ENCODE measurements around the gene C4A. TPM values are rescaled to one million over a fixed set of nuclear protein-coding genes. Genes with fewer than 3 reads are reported as not detected.
A peak's percentile ranks its signal among the peaks of the same experiment; 100 is the strongest.

The C4A gene
- total RNA-seq, 1 experiment from 2014 or later = 3.8 TPM

- no peak for DNase-seq (ENCODE audit: low spot score)
- TF ChIP-seq ZNF671 (CRISPR knock-in tag; IDR thresholded peaks at IDR 0.05) (no peak), ESRRA (CRISPR knock-in tag; IDR thresholded peaks at IDR 0.05; ENCODE audit: borderline replicate concordance) (no peak), ZNF425 (CRISPR knock-in tag; conservative IDR thresholded peaks at IDR 0.05) (no peak), JUN (CRISPR knock-in tag; IDR thresholded peaks at IDR 0.05) (no peak), NFATC4 (CRISPR knock-in tag; IDR thresholded peaks at IDR 0.05) (no peak), SOX15 (CRISPR knock-in tag; IDR thresholded peaks at IDR 0.05) (no peak), ZNF232 (CRISPR knock-in tag; IDR thresholded peaks at IDR 0.05) (no peak), ZNF416 (CRISPR knock-in tag; IDR thresholded peaks at IDR 0.05) (no peak), ZNF121 (CRISPR knock-in tag; IDR thresholded peaks at IDR 0.05) (no peak), FOXJ3 (CRISPR knock-in tag; IDR thresholded peaks at IDR 0.05; ENCODE audit: borderline replicate concordance) (no peak), AFF4 (CRISPR knock-in tag; IDR thresholded peaks at IDR 0.05; ENCODE audit: borderline replicate concordance) (no peak), ZBTB21 (CRISPR knock-in tag; IDR thresholded peaks at IDR 0.05; ENCODE audit: borderline replicate concordance) (no peak), SP1 (CRISPR knock-in tag; conservative IDR thresholded peaks at IDR 0.05) (no peak), PRRX2 (CRISPR knock-in tag; IDR thresholded peaks at IDR 0.05) (no peak)
- TF ChIP-seq, protein P1, sequence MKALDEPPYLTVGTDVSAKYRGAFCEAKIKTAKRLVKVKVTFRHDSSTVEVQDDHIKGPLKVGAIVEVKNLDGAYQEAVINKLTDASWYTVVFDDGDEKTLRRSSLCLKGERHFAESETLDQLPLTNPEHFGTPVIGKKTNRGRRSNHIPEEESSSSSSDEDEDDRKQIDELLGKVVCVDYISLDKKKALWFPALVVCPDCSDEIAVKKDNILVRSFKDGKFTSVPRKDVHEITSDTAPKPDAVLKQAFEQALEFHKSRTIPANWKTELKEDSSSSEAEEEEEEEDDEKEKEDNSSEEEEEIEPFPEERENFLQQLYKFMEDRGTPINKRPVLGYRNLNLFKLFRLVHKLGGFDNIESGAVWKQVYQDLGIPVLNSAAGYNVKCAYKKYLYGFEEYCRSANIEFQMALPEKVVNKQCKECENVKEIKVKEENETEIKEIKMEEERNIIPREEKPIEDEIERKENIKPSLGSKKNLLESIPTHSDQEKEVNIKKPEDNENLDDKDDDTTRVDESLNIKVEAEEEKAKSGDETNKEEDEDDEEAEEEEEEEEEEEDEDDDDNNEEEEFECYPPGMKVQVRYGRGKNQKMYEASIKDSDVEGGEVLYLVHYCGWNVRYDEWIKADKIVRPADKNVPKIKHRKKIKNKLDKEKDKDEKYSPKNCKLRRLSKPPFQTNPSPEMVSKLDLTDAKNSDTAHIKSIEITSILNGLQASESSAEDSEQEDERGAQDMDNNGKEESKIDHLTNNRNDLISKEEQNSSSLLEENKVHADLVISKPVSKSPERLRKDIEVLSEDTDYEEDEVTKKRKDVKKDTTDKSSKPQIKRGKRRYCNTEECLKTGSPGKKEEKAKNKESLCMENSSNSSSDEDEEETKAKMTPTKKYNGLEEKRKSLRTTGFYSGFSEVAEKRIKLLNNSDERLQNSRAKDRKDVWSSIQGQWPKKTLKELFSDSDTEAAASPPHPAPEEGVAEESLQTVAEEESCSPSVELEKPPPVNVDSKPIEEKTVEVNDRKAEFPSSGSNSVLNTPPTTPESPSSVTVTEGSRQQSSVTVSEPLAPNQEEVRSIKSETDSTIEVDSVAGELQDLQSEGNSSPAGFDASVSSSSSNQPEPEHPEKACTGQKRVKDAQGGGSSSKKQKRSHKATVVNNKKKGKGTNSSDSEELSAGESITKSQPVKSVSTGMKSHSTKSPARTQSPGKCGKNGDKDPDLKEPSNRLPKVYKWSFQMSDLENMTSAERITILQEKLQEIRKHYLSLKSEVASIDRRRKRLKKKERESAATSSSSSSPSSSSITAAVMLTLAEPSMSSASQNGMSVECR (CRISPR knock-in tag; IDR thresholded peaks at IDR 0.05; ENCODE audit: borderline replicate concordance) = no peak
- TF ChIP-seq, protein P2, sequence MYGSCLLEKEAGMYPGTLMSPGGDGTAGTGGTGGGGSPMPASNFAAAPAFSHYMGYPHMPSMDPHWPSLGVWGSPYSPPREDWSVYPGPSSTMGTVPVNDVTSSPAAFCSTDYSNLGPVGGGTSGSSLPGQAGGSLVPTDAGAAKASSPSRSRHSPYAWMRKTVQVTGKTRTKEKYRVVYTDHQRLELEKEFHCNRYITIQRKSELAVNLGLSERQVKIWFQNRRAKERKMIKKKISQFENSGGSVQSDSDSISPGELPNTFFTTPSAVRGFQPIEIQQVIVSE (CRISPR knock-in tag; IDR thresholded peaks at IDR 0.05; ENCODE audit: borderline replicate concordance) = no peak
- TF ChIP-seq, protein P3, sequence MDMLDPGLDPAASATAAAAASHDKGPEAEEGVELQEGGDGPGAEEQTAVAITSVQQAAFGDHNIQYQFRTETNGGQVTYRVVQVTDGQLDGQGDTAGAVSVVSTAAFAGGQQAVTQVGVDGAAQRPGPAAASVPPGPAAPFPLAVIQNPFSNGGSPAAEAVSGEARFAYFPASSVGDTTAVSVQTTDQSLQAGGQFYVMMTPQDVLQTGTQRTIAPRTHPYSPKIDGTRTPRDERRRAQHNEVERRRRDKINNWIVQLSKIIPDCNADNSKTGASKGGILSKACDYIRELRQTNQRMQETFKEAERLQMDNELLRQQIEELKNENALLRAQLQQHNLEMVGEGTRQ (CRISPR knock-in tag; IDR thresholded peaks at IDR 0.05) = no peak
- TF ChIP-seq, protein P4, sequence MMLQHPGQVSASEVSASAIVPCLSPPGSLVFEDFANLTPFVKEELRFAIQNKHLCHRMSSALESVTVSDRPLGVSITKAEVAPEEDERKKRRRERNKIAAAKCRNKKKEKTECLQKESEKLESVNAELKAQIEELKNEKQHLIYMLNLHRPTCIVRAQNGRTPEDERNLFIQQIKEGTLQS (CRISPR knock-in tag; conservative IDR thresholded peaks at IDR 0.05) = no peak
- H3K9me3 Mint-ChIP-seq = no peaks in the 10 kb centered on the region
- ATAC-seq = no peak
- H3K4me1 Mint-ChIP-seq = peaks cover 10% of the 10 kb centered on the region
- no peaks in the 10 kb centered on the region for H3K36me3 Mint-ChIP-seq
- CTCF ChIA-PET = interaction anchor here (1.1 kb wide), 3 partner anchors 22 to 175 kb away, joined by 3 to 7 read pairs (median 3); no protein-coding TSS in a partner anchor
- POLR2A ChIA-PET = interaction anchor here (0.7 kb wide), 1 partner anchor 118 kb away, joined by 3 read pairs; the partner anchor contains the start of gene HSPA1B
- peak overlapping the region; percentile 42; the same call in 1 of the 2 replicates for H3K27ac Mint-ChIP-seq
- peaks cover 58% of the 10 kb centered on the region for H3K27me3 Mint-ChIP-seq (ENCODE audit: low read depth)
- H3K4me3 Mint-ChIP-seq = no peak overlapping the region
Measured at GRCh38 chr6:31945154-31945506, 36.7 kb upstream of the C4A start.

All from WTC11 (cell line).